ENCODE measurements around the gene APOM. TPM values are rescaled to one million over a fixed set of nuclear protein-coding genes. Genes with fewer than 3 reads are reported as not detected.

The APOM gene
- total and polyA plus RNA-seq, 9 donors: 1.3 to 7.7 (median 4.0) TPM

- Histone ChIP-seq H3K27ac (peak overlapping the region; percentile 85 to 90), H3K36me3 (no peaks in the 10 kb centered on the region), H3K4me1 (ENCODE audit: insufficient read depth) (peaks cover 22% of the 10 kb centered on the region), H3K4me3 (peak overlapping the region; percentile 78), H3K9me3 (no peaks in the 10 kb centered on the region), H3K27me3 (no peaks in the 10 kb centered on the region)
- no peak for TF ChIP-seq EP300 (IDR thresholded peaks at IDR 0.05)
- no peak for TF ChIP-seq POLR2A (IDR thresholded peaks at IDR 0.05)
- TF ChIP-seq, protein P1, sequence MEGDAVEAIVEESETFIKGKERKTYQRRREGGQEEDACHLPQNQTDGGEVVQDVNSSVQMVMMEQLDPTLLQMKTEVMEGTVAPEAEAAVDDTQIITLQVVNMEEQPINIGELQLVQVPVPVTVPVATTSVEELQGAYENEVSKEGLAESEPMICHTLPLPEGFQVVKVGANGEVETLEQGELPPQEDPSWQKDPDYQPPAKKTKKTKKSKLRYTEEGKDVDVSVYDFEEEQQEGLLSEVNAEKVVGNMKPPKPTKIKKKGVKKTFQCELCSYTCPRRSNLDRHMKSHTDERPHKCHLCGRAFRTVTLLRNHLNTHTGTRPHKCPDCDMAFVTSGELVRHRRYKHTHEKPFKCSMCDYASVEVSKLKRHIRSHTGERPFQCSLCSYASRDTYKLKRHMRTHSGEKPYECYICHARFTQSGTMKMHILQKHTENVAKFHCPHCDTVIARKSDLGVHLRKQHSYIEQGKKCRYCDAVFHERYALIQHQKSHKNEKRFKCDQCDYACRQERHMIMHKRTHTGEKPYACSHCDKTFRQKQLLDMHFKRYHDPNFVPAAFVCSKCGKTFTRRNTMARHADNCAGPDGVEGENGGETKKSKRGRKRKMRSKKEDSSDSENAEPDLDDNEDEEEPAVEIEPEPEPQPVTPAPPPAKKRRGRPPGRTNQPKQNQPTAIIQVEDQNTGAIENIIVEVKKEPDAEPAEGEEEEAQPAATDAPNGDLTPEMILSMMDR (IDR thresholded peaks at IDR 0.05): no peak
- peak; percentile 38 to 66 (median 63) for DNase-seq
- intact Hi-C loops (cut with DNase I): no loop called here
- 5 to 7% (median 6%) methylated on average over 17 of the region's 17 CpGs for WGBS, 3 donors
Observed at GRCh38 chr6:31663961-31664789, 8.5 kb downstream of the APOM start.

DNA sequence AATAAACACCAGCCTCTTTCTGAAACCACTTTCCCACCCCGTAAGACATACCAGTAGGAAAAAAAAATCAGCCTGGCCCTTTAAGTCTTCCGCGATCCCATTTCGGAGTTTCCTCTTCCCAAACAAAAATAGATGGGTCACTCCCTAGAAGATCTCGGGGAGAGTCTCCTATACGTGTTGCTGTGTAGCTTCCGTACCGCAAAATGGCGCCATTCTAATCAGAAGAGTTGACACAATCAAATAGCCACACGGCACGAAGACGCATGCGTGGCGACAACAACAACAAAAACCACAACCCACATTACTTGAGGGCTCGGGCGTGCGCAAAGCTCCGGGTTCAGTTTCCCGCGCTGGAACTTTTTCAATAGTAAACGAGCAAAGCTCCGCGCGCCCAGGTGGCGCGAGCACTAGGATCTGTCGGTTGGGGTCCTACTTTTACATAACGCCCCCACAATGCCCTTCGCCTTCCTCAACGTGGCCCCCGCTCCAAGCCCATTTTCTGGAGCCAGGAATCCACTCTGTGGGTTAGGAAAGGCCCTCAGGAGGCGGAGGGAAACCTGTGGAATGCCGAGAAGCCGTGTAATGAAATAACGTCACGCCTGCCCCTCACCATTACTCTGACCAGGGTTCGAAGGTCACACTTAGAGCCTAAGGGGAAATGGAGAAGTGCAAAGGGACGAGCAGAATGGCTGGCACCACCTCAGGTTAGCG lies 9.3 kb downstream of the APOM start, which contains the start of gene GPANK1:
Gene GPANK1, minus strand, starts transcription at position 208 of the 711 bp plus-strand sequence. CDS start 519 bp downstream, outside the sequence.
- peak within 1 kb of the TSS; percentile 78 for H3K4me3 ChIP-seq
- peaks cover 17% of the 10 kb centered on the region for H3K4me1 ChIP-seq (ENCODE audit: insufficient read depth)
- no peaks in the 10 kb centered on the region for H3K27me3 ChIP-seq
- H3K36me3 ChIP-seq: no peaks in the 10 kb centered on the region
- TF ChIP-seq EP300 (IDR thresholded peaks at IDR 0.05): no peak
- peak; percentile 63 for TF ChIP-seq POLR2A (IDR thresholded peaks at IDR 0.05)
- TF ChIP-seq, protein P1 (IDR thresholded peaks at IDR 0.05): no peak
- 0 to 1% (median 0%) methylated on average over 39 of the region's 39 CpGs for WGBS, 3 donors
- DNase-seq: peak; percentile 87 to 93 (median 89)
- H3K27ac ChIP-seq: peak within 1 kb of the TSS; percentile 85 to 90
- intact Hi-C loops (cut with DNase I): loop anchor here in 1 of 4 donors (5.0 kb wide), 2 partner anchors 62 to 167 kb away; partner anchors contain the start of gene DDAH2
- no peaks in the 10 kb centered on the region for H3K9me3 ChIP-seq

GRCh38 chr6:31665501-31666336 lies 10.0 kb downstream of the APOM start, which contains the start of gene CSNK2B:
Gene CSNK2B (plus strand): TSS chr6:31666080. CDS start chr6:31666832, 752 bp downstream.
- WGBS, 3 donors: 0% methylated on average over 57 to 63 of the region's 63 CpGs
- intact Hi-C loops (cut with DNase I): loop anchor here in 1 of 4 donors (5.0 kb wide), 2 partner anchors 62 to 167 kb away; partner anchors contain the start of gene DDAH2
- H3K4me1 ChIP-seq (ENCODE audit: insufficient read depth): peaks cover 17% of the 10 kb centered on the region

More at GRCh38 chr6:31665501-31666336, 10.0 kb downstream of the APOM start, which contains the start of gene CSNK2B:
- TF ChIP-seq, protein P1 (IDR thresholded peaks at IDR 0.05): peak in 1 of 3 donors; percentile 24
- peak; percentile 62 for TF ChIP-seq EP300 (IDR thresholded peaks at IDR 0.05)
- peak; percentile 84 for TF ChIP-seq POLR2A (IDR thresholded peaks at IDR 0.05)
- no peaks in the 10 kb centered on the region for H3K27me3 ChIP-seq
- peak; percentile 97 to 99 (median 98) for DNase-seq
- no peaks in the 10 kb centered on the region for H3K9me3 ChIP-seq
- H3K27ac ChIP-seq: peak within 1 kb of the TSS; percentile 85 to 90
- H3K4me3 ChIP-seq: peak within 1 kb of the TSS; percentile 78
- H3K36me3 ChIP-seq: no peaks in the 10 kb centered on the region

All from ovary (tissue), 9 donors.